Activated CD4-positive, alpha-beta T cell treated with anti-CD3 and anti-CD28 coated beads, Interleukin-2, Interleukin-6, amounts not matched to agents 100 ng/mL and 50 ng/mL, durations not matched to agents 16 hours and 8 hours (primary cell): ENCODE data around the gene GLI2.

Experiments
- DNase-seq: peaks from one replicate; pipeline ENCODE4 v3.0.0-alpha.2; 2020

Gene GLI2

DNA sequence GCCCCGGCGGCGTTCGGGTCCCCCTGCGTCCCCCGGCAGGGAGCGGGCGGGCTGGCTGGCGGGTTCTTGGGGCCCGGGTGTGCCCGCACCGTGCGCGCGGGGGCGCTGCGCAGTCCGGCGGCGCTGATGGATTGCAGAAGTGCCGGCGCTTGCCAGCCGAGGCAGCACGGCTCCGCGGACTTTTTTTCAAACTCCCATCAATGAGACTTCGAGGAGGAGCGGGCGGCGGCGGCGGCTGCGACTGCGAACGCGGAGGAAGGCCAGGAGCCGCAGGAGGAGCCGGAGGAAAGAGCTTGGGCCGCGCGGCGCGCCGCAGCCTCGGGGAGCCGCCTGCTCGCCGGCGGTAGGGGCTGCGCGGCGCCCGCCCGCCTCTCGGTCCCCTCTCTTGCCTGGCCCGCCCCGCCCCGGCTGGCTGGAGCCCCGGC lies at the start of gene GLI2:
GLI2 (plus strand) TSS at position 123 of the 425 bp plus-strand sequence. CDS start 61,453 bp downstream, outside the sequence.
- DNase-seq: peak; percentile 72

DNA sequence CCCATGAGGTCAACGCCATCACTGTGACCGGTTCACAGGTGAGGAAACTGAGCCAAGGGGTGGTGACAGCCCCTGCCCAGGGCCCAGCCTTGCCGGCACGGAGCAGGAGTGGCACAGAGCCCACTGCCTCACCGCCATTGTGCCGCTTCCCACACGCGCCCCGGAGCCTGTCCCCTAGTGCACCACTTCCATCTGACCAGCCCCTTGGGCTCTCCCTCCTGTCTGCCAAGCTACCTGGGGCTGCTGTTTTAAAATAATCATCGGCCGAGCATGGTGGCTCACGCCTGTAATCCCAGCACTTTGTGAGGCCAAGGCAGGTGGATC lies 49.7 kb upstream of the GLI2 start:
- no peak for DNase-seq

- DNase-seq: peak; percentile 6
These were observed 49.0 kb upstream of the GLI2 start for GRCh38 chr2:120686511-120687168.

DNA sequence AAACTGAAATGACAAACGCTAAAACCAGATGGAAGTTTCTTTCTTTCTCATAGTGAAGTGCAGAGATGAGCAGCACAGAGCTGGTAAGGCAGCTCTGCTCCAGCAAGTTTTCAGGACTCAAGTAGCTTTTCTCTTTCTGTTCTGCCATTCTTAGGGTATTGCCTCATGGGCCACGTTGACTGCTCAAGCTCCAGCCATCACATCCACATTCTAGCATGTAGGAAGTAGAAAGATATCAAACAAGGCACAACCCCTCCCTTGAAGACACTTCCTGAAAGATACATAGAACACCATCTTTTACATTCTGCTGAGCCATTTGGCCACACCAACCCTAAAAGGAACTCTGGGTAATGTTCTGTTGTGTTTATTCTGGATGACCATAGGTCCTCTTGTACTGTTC lies 48.5 kb upstream of the GLI2 start:
- DNase-seq: no peak

- DNase-seq: no peak
These were observed 45.1 kb upstream of the GLI2 start for GRCh38 chr2:120690521-120690920.

GRCh38 chr2:120691410-120691809 lies 44.3 kb upstream of the GLI2 start:
- DNase-seq: no peak

- no peak for DNase-seq
These were observed 43.0 kb upstream of the GLI2 start for GRCh38 chr2:120692691-120693090.

DNA sequence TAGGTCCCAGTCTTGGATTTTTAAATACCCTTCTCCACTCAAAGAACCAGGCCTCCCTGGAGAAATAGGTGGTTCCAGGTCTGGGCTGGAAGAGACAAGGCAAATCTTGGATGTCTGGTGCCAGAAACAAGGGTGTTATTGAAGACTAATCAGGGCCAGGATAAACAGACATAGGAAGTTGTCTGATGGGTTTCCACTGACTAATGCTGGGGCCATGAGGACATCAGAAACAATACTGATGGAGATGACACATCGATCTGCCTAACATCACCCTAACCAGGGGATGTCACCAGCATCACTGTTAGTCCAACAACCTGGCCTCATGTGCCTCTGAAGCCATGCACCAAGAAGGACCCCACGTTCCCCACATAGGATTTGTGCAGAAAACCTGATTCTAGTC lies 42.5 kb upstream of the GLI2 start:
- DNase-seq: no peak

DNA sequence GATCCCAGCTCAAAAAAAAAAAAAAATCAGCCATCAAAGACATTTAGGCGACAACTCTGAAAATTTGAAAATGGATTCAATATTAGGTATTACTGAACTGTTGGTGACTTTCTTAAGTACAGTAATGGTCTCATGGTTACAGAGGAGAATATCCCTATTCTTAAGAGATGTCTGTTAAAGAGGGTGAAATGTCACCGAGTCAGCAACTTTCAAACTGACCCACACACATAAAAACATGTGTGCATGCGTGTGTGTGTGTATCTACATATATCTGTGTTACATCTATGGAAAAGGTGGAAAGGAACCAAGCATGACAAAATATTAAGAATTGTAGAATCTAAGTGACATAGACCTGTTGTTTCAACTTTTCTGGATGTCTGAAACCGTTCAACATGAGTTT lies 41.6 kb upstream of the GLI2 start:
- no peak for DNase-seq

DNA sequence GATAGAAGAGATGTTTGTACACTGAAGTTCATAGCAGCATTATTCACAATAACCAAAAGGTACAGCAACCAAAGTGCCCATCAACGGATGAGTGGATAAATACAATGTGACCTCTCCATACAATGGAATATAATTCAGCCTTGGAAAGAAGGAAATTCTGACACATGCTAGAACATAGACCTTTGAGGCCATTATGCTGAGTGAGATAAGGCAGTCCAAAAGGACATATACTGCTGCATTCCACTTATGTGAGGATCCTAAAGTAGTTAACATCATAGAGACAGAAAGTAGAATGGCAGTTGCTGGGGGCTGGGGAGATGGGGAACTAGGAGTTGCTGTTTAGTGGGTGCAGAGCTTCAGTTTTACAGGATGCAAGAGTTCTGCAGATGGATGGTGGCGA lies 38.2 kb upstream of the GLI2 start:
- no peak for DNase-seq

- no peak for DNase-seq
These were observed 36.4 kb upstream of the GLI2 start for GRCh38 chr2:120699292-120699691.

- DNase-seq: no peak
These were observed 35.0 kb upstream of the GLI2 start for GRCh38 chr2:120700659-120701058.

DNA sequence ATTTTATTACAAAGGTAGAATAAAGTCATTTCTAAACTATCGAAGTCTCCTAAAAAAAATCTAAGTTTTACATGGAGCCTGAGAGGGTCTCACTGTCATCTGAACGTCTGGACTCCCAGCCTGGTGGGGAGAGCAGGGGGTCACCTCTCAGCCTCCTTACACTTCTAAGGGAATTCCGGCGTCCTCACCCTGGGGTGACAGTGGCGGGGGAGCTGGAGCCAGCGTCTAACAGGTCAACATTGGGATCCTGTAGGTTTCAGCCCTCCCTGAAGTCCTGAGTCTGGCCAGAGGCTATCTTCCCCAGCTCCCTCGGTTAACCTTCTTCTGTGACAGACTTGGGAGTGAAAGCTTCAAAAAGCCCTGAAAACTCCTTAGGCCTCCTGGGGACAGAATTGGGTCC lies 34.6 kb upstream of the GLI2 start:
- DNase-seq: no peak

- DNase-seq: no peak
These were observed 34.2 kb upstream of the GLI2 start for GRCh38 chr2:120701499-120701898.

- no peak for DNase-seq
These were observed 33.6 kb upstream of the GLI2 start for GRCh38 chr2:120702061-120702460.

GRCh38 chr2:120702801-120703200 lies 32.9 kb upstream of the GLI2 start:
- no peak for DNase-seq

DNA sequence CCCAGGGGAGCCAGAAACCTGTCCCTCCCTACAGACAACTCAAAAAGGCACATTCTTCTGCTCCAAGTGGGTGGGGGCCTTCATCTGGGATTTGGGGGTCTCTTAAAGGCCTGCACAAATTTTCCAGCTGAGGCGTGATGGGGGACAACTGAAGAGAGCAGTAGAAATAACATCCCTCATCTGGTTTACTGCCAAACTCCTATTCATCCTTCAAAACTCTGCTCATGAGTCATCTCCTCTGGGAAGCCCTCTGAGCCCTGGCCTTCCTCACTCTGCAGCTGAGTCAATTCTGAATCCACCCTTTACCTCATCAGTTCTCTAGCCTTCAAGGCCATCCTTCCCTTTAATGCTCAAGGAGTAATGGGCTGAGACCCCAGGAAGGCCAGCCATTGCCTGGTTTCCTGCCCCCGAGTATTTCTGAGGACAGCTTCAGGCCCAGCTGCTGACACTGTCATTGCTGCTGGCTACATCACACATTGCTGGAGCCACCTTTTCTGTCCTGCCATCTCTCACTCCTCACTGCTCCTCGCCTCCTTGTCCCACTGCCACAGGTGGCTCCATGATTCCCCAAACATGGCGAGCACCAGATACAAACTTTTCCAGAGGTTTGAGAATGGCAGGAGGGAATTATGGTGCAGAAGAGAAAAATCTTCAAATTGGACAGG lies 32.2 kb upstream of the GLI2 start:
- no peak for DNase-seq

DNA sequence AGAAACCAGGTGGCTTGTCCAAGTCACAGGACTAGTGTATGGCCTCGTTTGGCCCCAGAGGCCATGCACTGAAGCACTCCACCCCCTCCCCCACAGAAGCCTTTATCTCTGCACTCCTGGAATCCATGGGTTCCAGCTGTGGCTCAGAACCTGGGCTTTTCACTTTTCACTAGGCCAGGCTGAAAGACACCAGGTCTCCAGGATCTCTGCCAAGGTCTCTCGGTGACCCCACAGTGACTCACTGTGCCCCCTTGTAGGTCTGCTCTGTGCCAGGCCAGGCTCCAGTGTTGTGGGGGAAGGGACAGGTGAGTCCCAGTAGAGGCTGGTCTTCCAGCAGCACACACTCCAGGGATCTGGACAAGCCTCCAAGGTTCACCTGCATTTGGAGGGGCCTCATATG lies 31.0 kb upstream of the GLI2 start:
- DNase-seq: no peak

GRCh38 chr2:120707816-120708215 lies 27.9 kb upstream of the GLI2 start:
- no peak for DNase-seq

- no peak for DNase-seq
These were observed 26.6 kb upstream of the GLI2 start for GRCh38 chr2:120708944-120709607.

GRCh38 chr2:120709608-120710041 lies 26.0 kb upstream of the GLI2 start:
- DNase-seq: no peak

GRCh38 chr2:120710256-120710655 lies 25.4 kb upstream of the GLI2 start:
- DNase-seq: no peak

DNA sequence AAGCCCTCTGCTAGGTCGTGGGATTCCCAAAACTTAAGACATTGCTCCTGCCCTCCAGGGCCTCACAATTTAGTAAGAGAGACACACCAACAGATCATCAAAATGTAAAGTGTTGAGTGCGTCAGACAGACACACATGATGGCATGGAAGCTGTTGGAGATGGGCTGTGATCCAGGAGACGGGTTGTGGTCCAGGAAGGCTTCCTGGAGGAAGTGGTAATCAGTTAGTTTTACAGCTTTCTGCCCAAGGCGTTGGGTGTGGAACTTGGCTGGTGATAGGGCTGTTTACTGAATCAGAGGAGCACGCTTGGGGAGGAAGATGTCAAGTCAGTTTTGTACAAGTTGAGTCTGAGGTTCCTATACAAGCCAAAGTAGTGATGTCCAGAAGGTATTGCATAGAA lies 24.0 kb upstream of the GLI2 start:
- DNase-seq: no peak

DNA sequence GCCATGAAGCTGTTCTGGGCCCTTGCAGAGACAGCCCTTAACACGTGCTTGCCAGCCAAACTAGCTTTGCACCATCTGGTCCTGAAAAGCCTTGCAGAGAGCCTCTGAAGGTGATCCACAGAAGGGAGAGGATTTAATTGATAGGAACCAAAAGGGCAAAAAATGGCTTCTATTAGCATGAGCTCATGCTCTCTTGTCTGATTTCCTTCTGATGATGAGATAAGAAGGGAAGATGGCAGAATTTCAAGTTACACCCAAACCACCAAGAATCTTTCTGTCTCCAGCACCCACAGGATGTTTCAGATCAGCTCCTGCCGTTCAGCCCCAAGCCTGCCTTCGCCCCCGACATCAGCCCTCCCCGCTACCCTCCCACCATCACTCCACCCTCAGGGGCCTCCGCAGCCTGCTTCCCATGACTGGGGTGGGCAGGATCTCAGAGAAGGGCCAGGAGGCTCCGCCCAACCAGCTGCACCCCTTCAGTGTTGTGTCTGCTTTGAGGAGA lies 23.4 kb upstream of the GLI2 start:
- DNase-seq: no peak
